Upper lobe of left lung (tissue), 6 donors: ENCODE data around the gene KRT78. TPM values are rescaled to one million over a fixed set of nuclear protein-coding genes. Genes with fewer than 3 reads are reported as not detected.

Source experiments
- ATAC-seq, 2 donors: fragments of 200-7000 bp; cut with Tn5 transposase; one replicate each; pipeline ENCODE4 v1.9.1; 2022; ENCODE audit warnings: mild to moderate bottlenecking in 2 of 2, moderate library complexity in 2 of 2; ENCODE audit not compliant: low FRiP score in 2 of 2
- DNase-seq, 2 donors: peaks; one replicate each; pipeline ENCODE4 v3.0.0-alpha.2; 2019 to 2020
- H3K27ac ChIP-seq, 4 donors: fragments of 200-600 bp; sonication (generic); one replicate each; pipeline ENCODE4 v1.5.1; 2016 to 2019
- H3K27me3 ChIP-seq, 4 donors: fragments of 200-600 bp; sonication (generic); one replicate each; pipeline ENCODE4 v1.5.1; 2017 to 2019
- H3K36me3 ChIP-seq, 4 donors: fragments of 200-600 bp; sonication (generic); one replicate each; pipeline ENCODE4 v1.5.1; 2016 to 2019
- H3K4me1 ChIP-seq, 4 donors: fragments of 200-600 bp; sonication (generic); one replicate each; pipeline ENCODE4 v1.5.1; 2018 to 2019
- H3K4me3 ChIP-seq, 4 donors: fragments of 200-600 bp; sonication (generic); one replicate each; pipeline ENCODE4 v1.5.1; 2017 to 2019; ENCODE audit warnings: mild to moderate bottlenecking in 2 of 4, moderate library complexity in 1 of 4
- H3K9me3 ChIP-seq, 4 donors: fragments of 200-600 bp; sonication (generic); one replicate each; pipeline ENCODE4 v1.5.1; 2018 to 2019
- EP300 ChIP-seq, 4 donors: sonication (generic); formaldehyde crosslinking; IDR thresholded peaks; one replicate each; pipeline ENCODE4 v1.5.1; 2017; ENCODE audit warnings: antibody characterized with exemption in 4 of 4, control low read depth in 2 of 4
- POLR2A ChIP-seq, 4 donors: fragments of 450-650 bp; IDR thresholded peaks; one replicate each; pipeline ENCODE4 v1.5.1; 2016 to 2017; ENCODE audit warnings: antibody characterized with exemption in 4 of 4, mild to moderate bottlenecking in 2 of 4
- POLR2AphosphoS5 ChIP-seq, 2 donors: sonication (generic); formaldehyde crosslinking; IDR thresholded peaks; one replicate each; pipeline ENCODE4 v1.5.1; 2017; ENCODE audit warnings: antibody characterized with exemption in 2 of 2
- WGBS, 2 donors: methylation state at CpG; one replicate each; pipeline ENCODE4 v1.1.5; 2017 to 2018; 5-methylcytosine and 5-hydroxymethylcytosine counted together
- total RNA-seq, 6 donors: library from RNA; depleted of rRNA in 4 of 6; stranded (reverse); fragments of >200 nt in 4 of 6; gene quantifications; one replicate each; pipeline versions ENCODE4 v1.1.0 to v1.2.1, GENCODE V29; 2016 to 2021
- TF ChIP-seq, protein P1 (sequence below), 6 experiments: fragments of 450-650 bp in 4 of 6; fragments of 200-600 bp in 2 of 6; sonication (generic) in 2 of 6; IDR thresholded peaks; one replicate each; pipeline ENCODE4 v1.5.1; 2016 to 2019; ENCODE audit warnings: antibody characterized with exemption in 6 of 6
- donor health status: DM: no; HTN: no; CAD: no; lungs with moderate emphysema.
- donor health status: DM: no; HTN: yes; CAD: no; lungs with severe emphysema.

The KRT78 gene
- total RNA-seq, 6 donors from 2014 or later = 0.13 to 0.30 TPM; not detected in 4

DNA sequence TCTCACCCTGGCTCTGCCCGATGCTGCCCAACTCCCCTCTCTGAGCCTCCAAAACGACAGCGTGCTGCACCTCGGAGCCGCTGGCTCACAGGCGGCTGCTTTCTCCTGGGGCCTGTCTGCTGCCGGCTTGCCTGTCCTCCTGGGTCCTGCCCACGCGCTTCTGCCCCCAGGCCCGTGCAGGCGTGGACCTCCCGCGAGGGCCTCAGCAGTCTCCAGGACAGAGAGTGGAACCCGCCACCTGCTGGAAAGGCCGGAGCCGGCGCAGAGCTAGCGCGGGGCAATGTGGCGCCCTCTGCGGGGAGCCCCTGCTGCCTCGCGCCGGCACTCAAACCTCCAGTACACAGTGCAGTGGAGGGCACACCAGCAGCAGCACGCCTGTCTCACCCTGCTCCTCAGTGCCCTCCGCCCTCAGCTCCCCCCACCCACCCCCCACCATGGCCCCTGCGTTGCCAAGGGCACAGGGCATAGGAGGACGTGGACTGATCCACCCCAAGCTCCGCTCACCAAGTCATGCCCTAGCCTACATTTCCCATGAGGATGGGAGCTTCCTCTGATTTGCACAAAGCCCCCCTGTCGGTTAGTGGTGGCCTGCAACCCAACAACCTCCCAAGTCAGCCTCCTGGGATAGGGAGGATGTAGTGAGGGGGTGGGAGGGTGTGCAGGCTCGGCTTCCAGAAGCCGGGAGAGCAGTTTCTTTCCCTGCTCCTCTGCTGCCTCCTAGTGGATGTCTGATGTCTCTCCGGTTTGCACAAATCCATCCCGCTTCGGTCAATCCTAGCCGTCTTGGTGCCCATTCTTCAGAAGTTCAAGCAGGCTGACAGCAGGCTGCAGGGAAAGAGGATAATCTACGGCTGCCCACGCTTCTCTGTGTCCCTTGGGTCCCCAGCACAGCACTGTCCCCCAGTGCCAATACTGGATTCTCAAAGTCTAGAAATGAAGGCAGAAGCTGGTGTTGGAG lies 30.9 kb upstream of the KRT78 start:
- DNase-seq (peak; percentile 76 to 93), ATAC-seq (peak; percentile 87 to 90)
- WGBS, 2 donors = 0 to 11% methylated on average over 6 to 30 of the region's 38 CpGs
- Histone ChIP-seq H3K27me3 (no peaks in the 10 kb centered on the region), H3K4me3 (peak overlapping the region in 3 of 4 donors; percentile 15 to 27 (median 23)), H3K4me1 (peaks cover 10 to 21% (median 13%) of the 10 kb centered on the region in 4 donors), H3K27ac (no peak overlapping the region), H3K36me3 (no peaks in the 10 kb centered on the region), H3K9me3 (no peaks in the 10 kb centered on the region)
- no peak for TF ChIP-seq POLR2A (IDR thresholded peaks at IDR 0.05)
- TF ChIP-seq, protein P1, sequence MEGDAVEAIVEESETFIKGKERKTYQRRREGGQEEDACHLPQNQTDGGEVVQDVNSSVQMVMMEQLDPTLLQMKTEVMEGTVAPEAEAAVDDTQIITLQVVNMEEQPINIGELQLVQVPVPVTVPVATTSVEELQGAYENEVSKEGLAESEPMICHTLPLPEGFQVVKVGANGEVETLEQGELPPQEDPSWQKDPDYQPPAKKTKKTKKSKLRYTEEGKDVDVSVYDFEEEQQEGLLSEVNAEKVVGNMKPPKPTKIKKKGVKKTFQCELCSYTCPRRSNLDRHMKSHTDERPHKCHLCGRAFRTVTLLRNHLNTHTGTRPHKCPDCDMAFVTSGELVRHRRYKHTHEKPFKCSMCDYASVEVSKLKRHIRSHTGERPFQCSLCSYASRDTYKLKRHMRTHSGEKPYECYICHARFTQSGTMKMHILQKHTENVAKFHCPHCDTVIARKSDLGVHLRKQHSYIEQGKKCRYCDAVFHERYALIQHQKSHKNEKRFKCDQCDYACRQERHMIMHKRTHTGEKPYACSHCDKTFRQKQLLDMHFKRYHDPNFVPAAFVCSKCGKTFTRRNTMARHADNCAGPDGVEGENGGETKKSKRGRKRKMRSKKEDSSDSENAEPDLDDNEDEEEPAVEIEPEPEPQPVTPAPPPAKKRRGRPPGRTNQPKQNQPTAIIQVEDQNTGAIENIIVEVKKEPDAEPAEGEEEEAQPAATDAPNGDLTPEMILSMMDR (IDR thresholded peaks at IDR 0.05) = peak; percentile 70 to 81 (median 75)

DNA sequence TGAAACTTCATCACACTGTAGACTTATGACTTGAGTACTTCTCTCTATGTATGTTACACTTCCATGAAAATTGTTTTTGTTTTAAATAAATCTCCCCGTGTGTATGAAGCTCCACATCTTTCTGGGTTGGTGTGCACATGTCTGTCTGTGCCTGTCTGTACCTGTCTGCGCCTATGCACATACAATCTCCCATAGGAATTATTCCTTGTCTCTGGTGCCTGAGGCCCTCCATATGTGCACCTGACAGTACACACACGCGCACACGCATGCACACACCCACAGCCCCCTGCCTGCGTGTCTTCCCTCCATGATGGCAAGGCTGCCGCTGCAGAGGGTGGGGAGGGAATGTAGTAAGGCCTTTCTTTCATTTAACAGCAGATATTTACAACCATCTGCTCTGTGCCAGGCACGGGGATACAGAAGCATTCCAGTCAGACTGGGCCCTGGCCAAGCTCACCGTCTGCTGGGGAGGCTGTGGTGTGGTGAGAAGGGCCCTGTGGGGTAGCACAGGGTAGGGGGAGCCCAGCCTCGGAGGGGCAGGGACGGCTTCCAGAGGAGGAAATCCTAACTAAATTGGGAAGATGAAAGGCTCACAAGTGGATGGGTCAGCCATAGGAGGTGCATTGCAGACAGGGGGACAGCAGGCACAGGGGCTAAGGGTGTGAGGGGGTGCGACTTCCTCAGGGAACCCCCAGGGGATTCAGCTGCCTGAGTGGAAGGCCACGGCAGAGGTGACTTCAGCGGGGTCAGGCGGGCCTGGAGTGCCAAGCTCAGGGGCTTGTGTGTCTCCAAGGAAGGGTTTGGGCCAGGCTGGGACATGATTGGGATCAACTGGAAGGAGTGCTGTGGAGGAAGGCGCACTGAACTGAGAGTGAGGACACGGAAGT lies 30.0 kb upstream of the KRT78 start:
- ATAC-seq = no peak
- no peak for DNase-seq
- H3K4me3 ChIP-seq = no peak overlapping the region
- H3K36me3 ChIP-seq = no peaks in the 10 kb centered on the region
- H3K27me3 ChIP-seq = no peaks in the 10 kb centered on the region
- peaks cover 13 to 28% (median 19%) of the 10 kb centered on the region in 4 donors for H3K4me1 ChIP-seq
- no peaks in the 10 kb centered on the region for H3K9me3 ChIP-seq
- WGBS, 2 donors = 85% methylated on average over 16 to 17 of the region's 17 CpGs
- H3K27ac ChIP-seq = no peak overlapping the region
- no peak for TF ChIP-seq POLR2A (IDR thresholded peaks at IDR 0.05)
- TF ChIP-seq, protein P1 (IDR thresholded peaks at IDR 0.05) = no peak
- no peak for TF ChIP-seq POLR2AphosphoS5 (IDR thresholded peaks at IDR 0.05)
- no peak for TF ChIP-seq EP300 (IDR thresholded peaks at IDR 0.05)

DNA sequence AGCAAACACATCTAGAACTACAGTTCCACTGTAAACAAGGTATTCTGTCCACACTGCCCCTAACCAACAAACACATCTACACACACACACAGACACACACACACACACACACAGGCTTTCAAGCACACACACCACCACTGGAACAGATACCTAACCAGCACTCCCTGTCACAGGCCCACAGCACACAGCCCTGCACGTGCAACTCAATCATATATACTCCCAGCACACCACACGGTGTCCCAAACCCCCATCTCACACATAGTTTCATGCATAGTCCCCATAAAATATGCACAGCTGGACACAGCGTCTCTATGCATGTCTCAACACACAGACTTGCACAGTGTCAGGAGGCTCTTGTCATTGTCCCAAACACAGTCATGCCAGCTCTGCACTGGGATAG lies 28.4 kb upstream of the KRT78 start:
- WGBS, 2 donors = 74 to 77% methylated on average over 3 of the region's 3 CpGs
- no peaks in the 10 kb centered on the region for H3K9me3 ChIP-seq
- peaks cover 17 to 32% (median 24%) of the 10 kb centered on the region in 4 donors for H3K4me1 ChIP-seq
- DNase-seq (no peak), ATAC-seq (no peak)
- H3K27me3 ChIP-seq = no peaks in the 10 kb centered on the region
- no peaks in the 10 kb centered on the region for H3K36me3 ChIP-seq
- H3K4me3 ChIP-seq = no peak overlapping the region
- TF ChIP-seq POLR2A (IDR thresholded peaks at IDR 0.05) (no peak), POLR2AphosphoS5 (IDR thresholded peaks at IDR 0.05) (no peak)
- H3K27ac ChIP-seq = no peak overlapping the region

DNA sequence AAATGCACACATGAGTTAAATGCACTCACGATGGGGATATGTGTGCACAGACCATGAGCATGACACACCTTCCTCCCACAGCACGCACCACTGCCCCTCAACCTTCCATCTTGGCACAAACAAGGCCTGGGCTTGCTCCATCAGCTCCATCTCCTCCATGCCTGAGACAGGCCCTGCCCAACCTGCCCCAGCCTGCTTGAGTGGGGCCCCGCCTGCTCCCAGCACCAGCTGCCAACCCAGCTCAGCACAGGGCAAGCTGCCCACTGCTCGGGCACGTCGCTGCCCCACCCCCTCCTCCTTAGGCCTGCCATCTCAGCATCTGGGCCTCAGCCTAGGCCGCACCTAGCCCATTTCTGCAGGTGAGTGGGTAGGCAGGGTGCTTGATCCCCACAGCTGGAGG lies 27.6 kb upstream of the KRT78 start:
- 70 to 87% methylated on average over 7 of the region's 7 CpGs for WGBS, 2 donors
- H3K4me1 ChIP-seq = peaks cover 17 to 34% (median 27%) of the 10 kb centered on the region in 4 donors

More for the DNA sequence above, 27.6 kb upstream of the KRT78 start:
- ATAC-seq = peak in 1 of 2 donors; percentile 79
- DNase-seq = peak; percentile 86 to 89
- Histone ChIP-seq H3K4me3 (no peak overlapping the region), H3K27ac (no peak overlapping the region), H3K27me3 (no peaks in the 10 kb centered on the region), H3K36me3 (no peaks in the 10 kb centered on the region), H3K9me3 (no peaks in the 10 kb centered on the region)
- TF ChIP-seq, protein P1 (IDR thresholded peaks at IDR 0.05) = no peak
- TF ChIP-seq POLR2A (IDR thresholded peaks at IDR 0.05) (no peak), EP300 (IDR thresholded peaks at IDR 0.05) (no peak), POLR2AphosphoS5 (IDR thresholded peaks at IDR 0.05) (no peak)
